IMR-90 (cell line): ENCODE results near the gene FAM72D. TPM values are rescaled to one million over a fixed set of nuclear protein-coding genes. Genes with fewer than 3 reads are reported as not detected.
"Not testable (repeated sequence)": the region's sequence is repeated elsewhere in the genome, so short reads cannot be mapped to it uniquely, and the experiment has no call there.

Experiments used
- ATAC-seq: fragments of 200-7000 bp; cut with Tn5 transposase; 2 replicates; pipeline ENCODE4 v1.9.1; 2020; ENCODE audit warnings: low read depth, mild to moderate bottlenecking, moderate library complexity
- BruUV-seq: library from RNA; stranded (reverse); fragments of 400-500 nt; replicated peaks from 2 replicates; lab custom pipeline; 2021; lab: Mats Ljungman, UMichigan
- CTCF ChIA-PET: fragments of 300-600 bp; formaldehyde crosslinking; extraction: SDS; loops from one replicate; lab custom pipeline; 2021; ENCODE audit warnings: antibody characterized with exemption; lab: Yijun Ruan, JAX
- POLR2A ChIA-PET: fragments of 300-600 bp; sonication (Branson Sonifier 250); formaldehyde crosslinking; loops from one replicate; lab custom pipeline; 2022; ENCODE audit warnings: antibody characterized with exemption; ENCODE audit not compliant: unreplicated experiment; lab: Charles Lee
- DNase-seq: peaks from one replicate; pipeline ENCODE4 v3.0.0; 2013
- H2AFZ ChIP-seq: replicated peaks from 2 replicates; pipeline ENCODE3; 2013; ENCODE audit warnings: low read length, mild to moderate bottlenecking; ENCODE audit not compliant: poor library complexity
- H2AK5ac ChIP-seq: 2 replicates; pipeline ENCODE4 v1.6.1; 2013; ENCODE audit warnings: low read depth, low read length, inconsistent platforms
- H2AK9ac ChIP-seq: replicated peaks from 2 replicates; pipeline ENCODE3; 2013; ENCODE audit warnings: mild to moderate bottlenecking, low read depth, low read length, moderate library complexity; ENCODE audit not compliant: poor library complexity
- H2BK120ac ChIP-seq: 2 replicates; pipeline ENCODE4 v1.6.1; 2013; ENCODE audit warnings: low read depth, low read length, inconsistent platforms
- H2BK15ac ChIP-seq: 3 replicates; pipeline ENCODE4 v1.6.1; 2013; ENCODE audit warnings: low read depth, low read length, inconsistent platforms
- H2BK20ac ChIP-seq: 2 replicates; pipeline ENCODE4 v1.6.1; 2013; ENCODE audit warnings: low read depth, mild to moderate bottlenecking, inconsistent platforms, low read length, moderate library complexity
- H2BK5ac ChIP-seq: 2 replicates; pipeline ENCODE4 v1.6.1; 2013; ENCODE audit warnings: mild to moderate bottlenecking, low read depth, low read length, inconsistent platforms; ENCODE audit not compliant: poor library complexity, severe bottlenecking
- H3K14ac ChIP-seq: replicated peaks from 2 replicates; pipeline ENCODE4 v1.6.1; 2013; ENCODE audit warnings: low read depth, low read length, inconsistent platforms
- H3K18ac ChIP-seq: 2 replicates; pipeline ENCODE4 v1.6.1; 2013; ENCODE audit warnings: low read depth, low read length, control low read depth
- H3K23ac ChIP-seq: 2 replicates; pipeline ENCODE4 v1.6.1; 2013; ENCODE audit warnings: low read depth, low read length, inconsistent platforms
- H3K27ac ChIP-seq: 2 replicates; pipeline ENCODE4 v1.5.1; 2013; ENCODE audit warnings: mild to moderate bottlenecking, control low read depth, low read length; ENCODE audit not compliant: insufficient read depth
- H3K27me3 ChIP-seq: 2 replicates; pipeline ENCODE4 v1.6.1; 2013; ENCODE audit warnings: low read length; ENCODE audit not compliant: control insufficient read depth, insufficient read depth
- H3K36me3 ChIP-seq: 2 replicates; pipeline ENCODE4 v1.6.1; 2013; ENCODE audit warnings: low read length, mixed read lengths; ENCODE audit not compliant: control insufficient read depth, insufficient read depth
- H3K4ac ChIP-seq: 2 replicates; pipeline ENCODE4 v1.6.1; 2013; ENCODE audit warnings: low read depth, low read length, inconsistent platforms
- H3K4me1 ChIP-seq: 2 replicates; pipeline ENCODE4 v1.6.1; 2013; ENCODE audit warnings: low read length, mixed read lengths; ENCODE audit not compliant: control insufficient read depth, insufficient read depth
- H3K4me2 ChIP-seq: 2 replicates; pipeline ENCODE4 v1.6.1; 2013; ENCODE audit warnings: low read depth, mild to moderate bottlenecking, control low read depth, low read length, moderate library complexity
- H3K4me3 ChIP-seq: 2 replicates; pipeline ENCODE4 v1.5.1; 2013; ENCODE audit warnings: low read depth, mild to moderate bottlenecking, control low read depth, low read length, moderate library complexity; ENCODE audit not compliant: insufficient read depth
- H3K56ac ChIP-seq: 2 replicates; pipeline ENCODE4 v1.6.1; 2013; ENCODE audit warnings: low read length, inconsistent platforms; ENCODE audit not compliant: insufficient read depth; ENCODE audit errors: extremely low read depth
- H3K79me1 ChIP-seq, 2 experiments: 2 replicates each; pipeline ENCODE4 v1.6.1; 2013; ENCODE audit warnings: low read length in 2 of 2, inconsistent platforms in 1 of 2, low read depth in 1 of 2
- H3K9ac ChIP-seq: 2 replicates; pipeline ENCODE4 v1.6.1; 2013; ENCODE audit warnings: low read depth, low read length, control low read depth
- H3K9me1 ChIP-seq: 2 replicates; pipeline ENCODE4 v1.6.1; 2013; ENCODE audit warnings: low read length, inconsistent platforms; ENCODE audit not compliant: insufficient read depth
- H3K9me3 ChIP-seq: 2 replicates; pipeline ENCODE4 v1.6.1; 2013; ENCODE audit warnings: low read length; ENCODE audit not compliant: control insufficient read depth, insufficient read depth
- H4K20me1 ChIP-seq: 2 replicates; pipeline ENCODE4 v1.6.1; 2013; ENCODE audit warnings: low read length, inconsistent platforms; ENCODE audit not compliant: insufficient read depth
- H4K5ac ChIP-seq: 2 replicates; pipeline ENCODE4 v1.6.1; 2013; ENCODE audit warnings: mild to moderate bottlenecking, low read depth, low read length, control low read depth
- H4K8ac ChIP-seq, 2 experiments: 2 replicates each; pipeline ENCODE4 v1.6.1; 2013; ENCODE audit warnings: low read depth in 2 of 2, low read length in 2 of 2, control low read depth in 1 of 2, inconsistent platforms in 1 of 2
- H4K91ac ChIP-seq: 2 replicates; pipeline ENCODE4 v1.6.1; 2013; ENCODE audit warnings: low read depth, low read length, inconsistent platforms; ENCODE audit not compliant: insufficient read depth
- WGBS, 2 experiments: methylation state at CpG; one replicate each; pipeline versions ENCODE4 v1.1.5 to v1.1.7; 2013; ENCODE audit warnings: missing lambda C conversion rate in 2 of 2; ENCODE audit not compliant: insufficient read length in 1 of 2; ENCODE audit errors: extremely low coverage in 2 of 2; 5-methylcytosine and 5-hydroxymethylcytosine counted together
- dilution Hi-C: fragments of 300-500 bp; cut with HindIII; formaldehyde crosslinking; loops from one replicate; pipeline ENCODE4 v1.14.3; 2018; ENCODE audit warnings: low sequenced_read_pairs; ENCODE audit not compliant: unreplicated experiment
- in situ Hi-C: fragments of 300-500 bp; cut with MboI; formaldehyde crosslinking; loops from 3 replicates; pipeline ENCODE4 v1.14.3; 2019; ENCODE audit warnings: low sequenced_read_pairs, inconsistent platforms, mixed read lengths
- intact Hi-C: fragments of 100-400 bp; cut with micrococcal nuclease; formaldehyde crosslinking; loops from 2 replicates; pipeline ENCODE4 v1.10.0; 2022
- polyA plus RNA-seq, 3 experiments: library from polyadenylated mRNA; depleted of rRNA; stranded (reverse); fragments of >200 nt; gene quantifications; 2 replicates each; pipeline ENCODE4 v1.2.3, GENCODE V29; 2012; ENCODE audit warnings: low replicate concordance in 1 of 3
- total RNA-seq: library from RNA; depleted of rRNA; stranded (reverse); fragments of >200 nt; gene quantifications from 2 replicates; pipeline ENCODE4 v1.2.3, GENCODE V29; 2012

FAM72D gene
- total and polyA plus RNA-seq, 2 of the 4 experiments (the other 2 are of a cell fraction), result 0.72 to 1.4 TPM

DNA sequence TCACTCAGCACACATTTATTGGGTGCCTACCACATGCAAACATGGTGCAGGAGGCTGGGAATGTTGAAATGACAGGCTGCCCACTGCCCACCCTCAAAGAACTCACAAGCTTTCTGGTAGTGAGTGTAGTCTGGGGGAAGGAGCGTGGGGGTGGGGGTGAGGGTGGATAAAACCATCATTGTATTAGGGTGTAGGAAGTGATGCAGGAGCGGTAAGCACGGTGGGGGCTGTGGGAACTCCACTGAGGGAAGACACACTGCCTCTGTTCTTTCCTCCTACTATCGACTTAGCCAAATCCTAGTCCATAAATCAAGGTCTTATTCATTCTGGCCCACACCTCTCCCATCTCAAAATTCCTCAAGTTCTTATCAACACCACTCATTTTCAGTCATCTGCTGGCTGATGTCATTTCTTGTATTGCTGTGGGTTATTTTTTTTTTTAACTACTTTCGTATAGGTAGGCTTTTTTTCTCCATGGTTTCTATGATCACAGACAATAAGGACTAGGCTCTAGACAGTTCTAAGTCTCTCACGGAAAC is 21.7 kb upstream of the FAM72D start:
- H3K56ac ChIP-seq, BruUV-seq, H3K79me1 ChIP-seq, CTCF ChIA-PET, H3K4me3 ChIP-seq, H2AFZ ChIP-seq, H3K14ac ChIP-seq, H2AK9ac ChIP-seq, DNase-seq, ATAC-seq, H3K9ac ChIP-seq, H2BK120ac ChIP-seq, H4K20me1 ChIP-seq, H3K9me1 ChIP-seq, H2BK20ac ChIP-seq, H2BK15ac ChIP-seq, H3K27ac ChIP-seq, H3K36me3 ChIP-seq, H3K4ac ChIP-seq, H4K8ac ChIP-seq, H4K5ac ChIP-seq, H3K4me1 ChIP-seq, POLR2A ChIA-PET, dilution Hi-C loops, H3K18ac ChIP-seq, H3K9me3 ChIP-seq, H3K23ac ChIP-seq, in situ Hi-C loops, H2AK5ac ChIP-seq, H4K91ac ChIP-seq, H3K4me2 ChIP-seq, intact Hi-C loops, H2BK5ac ChIP-seq, H3K27me3 ChIP-seq: not testable (repeated sequence)
- no CpG with 5 or more reads among the region's 6 CpGs for WGBS, 2 experiments

DNA sequence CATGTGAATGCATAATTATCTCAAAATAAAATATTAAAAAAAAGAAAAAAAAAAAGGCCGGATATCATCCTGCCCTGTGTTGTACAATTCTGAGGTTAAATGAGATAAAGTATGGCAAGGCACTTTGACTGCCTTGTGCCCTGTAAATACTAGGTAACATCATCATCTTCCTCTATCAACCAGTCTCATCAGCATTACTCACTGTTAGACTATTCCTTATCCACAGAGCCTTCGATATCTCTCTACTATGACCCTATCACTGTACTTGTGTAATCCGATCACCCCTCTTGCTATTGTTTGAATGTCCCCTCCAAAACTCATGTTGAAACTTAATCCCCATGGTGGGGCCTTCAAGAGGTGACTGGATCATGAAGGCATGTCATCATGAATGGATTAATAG is 18.9 kb upstream of the FAM72D start:
- H3K56ac ChIP-seq, POLR2A ChIA-PET, in situ Hi-C loops, dilution Hi-C loops, DNase-seq, H3K4me2 ChIP-seq, H3K4me3 ChIP-seq, H3K27me3 ChIP-seq, H3K9me1 ChIP-seq, H2BK5ac ChIP-seq, H2AK9ac ChIP-seq, H3K9ac ChIP-seq, H3K23ac ChIP-seq, H3K14ac ChIP-seq, H3K9me3 ChIP-seq, H4K8ac ChIP-seq, ATAC-seq, H3K27ac ChIP-seq, H2AFZ ChIP-seq, H4K20me1 ChIP-seq, intact Hi-C loops, H2BK20ac ChIP-seq, H2BK120ac ChIP-seq, CTCF ChIA-PET, H3K79me1 ChIP-seq, H4K91ac ChIP-seq, H3K4me1 ChIP-seq, H3K4ac ChIP-seq, H2BK15ac ChIP-seq, BruUV-seq, H4K5ac ChIP-seq, H2AK5ac ChIP-seq, H3K18ac ChIP-seq, H3K36me3 ChIP-seq: not testable (repeated sequence)
- WGBS, 2 experiments, result no CpG with 5 or more reads among the region's 3 CpGs
